Stimulated activated CD8-positive, alpha-beta memory T cell treated with anti-CD3 and anti-CD28 coated beads, Interleukin-2, amount 100 ng/mL, for 48 hours (primary cell): ENCODE measurements around the gene ALOX5.

Source experiments
- DNase-seq, 2 donors: peaks; one replicate each; pipeline ENCODE4 v3.0.0-alpha.2; 2020; ENCODE audit warnings: low read depth in 2 of 2

Gene ALOX5

DNA sequence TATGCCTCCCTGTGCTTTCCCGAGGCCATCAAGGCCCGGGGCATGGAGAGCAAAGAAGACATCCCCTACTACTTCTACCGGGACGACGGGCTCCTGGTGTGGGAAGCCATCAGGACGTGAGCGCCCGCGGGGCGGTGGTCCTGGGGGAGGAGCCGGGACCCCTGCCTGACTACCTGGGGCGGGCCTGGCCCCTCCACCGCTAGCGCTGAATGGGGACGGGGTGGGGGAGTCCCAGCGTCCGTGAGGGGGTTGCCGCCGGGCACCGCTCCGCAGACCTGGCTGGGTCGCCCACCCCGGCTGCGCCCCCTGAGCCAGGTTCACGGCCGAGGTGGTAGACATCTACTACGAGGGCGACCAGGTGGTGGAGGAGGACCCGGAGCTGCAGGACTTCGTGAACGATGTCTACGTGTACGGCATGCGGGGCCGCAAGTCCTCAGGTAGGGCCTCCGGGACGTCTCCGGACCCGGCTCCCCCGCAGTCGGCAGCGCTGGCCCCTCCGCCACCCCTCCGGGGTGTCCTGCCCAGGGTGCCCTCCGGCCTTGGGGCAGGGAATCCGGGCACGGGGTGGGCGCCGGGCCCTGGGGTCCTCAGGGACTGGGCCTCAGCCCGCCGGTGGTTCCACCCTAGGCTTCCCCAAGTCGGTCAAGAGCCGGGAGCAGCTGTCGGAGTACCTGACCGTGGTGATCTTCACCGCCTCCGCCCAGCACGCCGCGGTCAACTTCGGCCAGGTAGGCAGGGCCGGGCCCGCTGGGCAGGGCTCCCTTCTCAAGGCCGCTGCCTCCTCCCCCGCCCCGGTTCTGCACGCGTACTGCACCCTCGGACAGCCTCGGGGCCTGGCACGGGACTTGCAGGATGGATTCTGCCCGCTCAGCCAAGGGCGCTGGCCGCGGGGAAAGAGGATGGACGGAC is 69.3 kb downstream of the ALOX5 start:
- no peak for DNase-seq

DNA sequence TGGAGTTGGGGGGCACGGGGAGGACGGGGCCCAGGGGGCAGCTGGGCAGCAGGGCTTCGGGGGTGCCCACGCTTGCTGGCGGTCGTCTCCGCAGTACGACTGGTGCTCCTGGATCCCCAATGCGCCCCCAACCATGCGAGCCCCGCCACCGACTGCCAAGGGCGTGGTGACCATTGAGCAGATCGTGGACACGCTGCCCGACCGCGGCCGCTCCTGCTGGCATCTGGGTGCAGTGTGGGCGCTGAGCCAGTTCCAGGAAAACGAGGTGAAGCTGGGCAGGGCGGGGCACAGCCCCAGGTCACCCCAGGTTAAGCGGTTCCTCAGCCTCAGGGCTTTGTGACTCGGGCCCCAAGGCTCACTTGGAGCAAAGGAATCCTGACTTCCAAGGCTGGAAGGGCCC is 70.0 kb downstream of the ALOX5 start:
- DNase-seq: no peak

GRCh38 chr10:45444976-45445898 is 71.2 kb downstream of the ALOX5 start:
- no peak for DNase-seq

- no peak for DNase-seq
Observed at GRCh38 chr10:45446858-45447257, 72.8 kb downstream of the ALOX5 start.

GRCh38 chr10:45447416-45447815 is 73.4 kb downstream of the ALOX5 start:
- no peak for DNase-seq

- DNase-seq: no peak
Observed at GRCh38 chr10:45450866-45451265, 76.8 kb downstream of the ALOX5 start.

- no peak for DNase-seq
Observed at GRCh38 chr10:45451407-45451806, 77.4 kb downstream of the ALOX5 start.

GRCh38 chr10:45452268-45452667 is 78.3 kb downstream of the ALOX5 start:
- no peak for DNase-seq

DNA sequence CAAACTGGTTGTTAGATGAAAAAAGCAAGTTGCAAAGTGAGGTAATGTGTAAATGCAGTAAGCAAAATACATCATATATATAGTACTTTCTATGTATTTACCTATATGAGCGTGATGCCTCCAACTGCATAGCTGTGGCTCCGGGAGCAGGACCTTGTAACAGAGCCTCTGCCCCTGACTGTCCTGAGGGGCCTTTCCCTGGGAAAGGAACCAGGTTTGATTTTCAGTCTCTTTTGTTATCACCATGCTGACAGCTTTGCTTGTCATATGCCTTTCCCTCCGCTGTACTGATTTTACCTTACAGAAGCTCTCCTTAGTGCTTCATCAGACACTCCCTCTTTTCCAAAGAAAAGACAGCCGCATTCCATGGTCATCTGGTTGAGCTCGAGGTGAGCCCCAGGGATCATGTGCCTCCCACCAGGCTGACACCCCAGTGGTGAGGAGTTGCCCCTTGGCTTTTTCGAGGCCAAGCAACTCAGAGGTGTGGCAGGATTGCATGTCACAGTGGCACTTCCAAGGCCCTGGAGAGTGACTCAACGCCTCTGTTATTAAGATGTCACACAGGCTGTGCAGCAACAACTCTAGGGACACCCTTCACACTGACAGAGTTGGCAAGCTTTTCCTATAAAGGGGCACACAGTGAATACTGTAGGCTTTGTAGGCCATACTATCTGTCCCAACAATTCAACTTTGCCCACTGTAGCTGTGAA is 78.9 kb downstream of the ALOX5 start:
- DNase-seq: no peak

- DNase-seq: no peak
Observed at GRCh38 chr10:45453639-45454255, 79.7 kb downstream of the ALOX5 start.

GRCh38 chr10:45454262-45454661 is 80.2 kb downstream of the ALOX5 start:
- no peak for DNase-seq

GRCh38 chr10:45454859-45455258 is 80.8 kb downstream of the ALOX5 start:
- DNase-seq: no peak

- DNase-seq: no peak
Observed at GRCh38 chr10:45456233-45456632, 82.2 kb downstream of the ALOX5 start.

- no peak for DNase-seq
Observed at GRCh38 chr10:45456822-45457221, 82.8 kb downstream of the ALOX5 start.

- DNase-seq: no peak
Observed at GRCh38 chr10:45457487-45457886, 83.5 kb downstream of the ALOX5 start.

GRCh38 chr10:45460235-45460878 is 86.3 kb downstream of the ALOX5 start:
- no peak for DNase-seq

GRCh38 chr10:45461034-45461433 is 87.0 kb downstream of the ALOX5 start:
- no peak for DNase-seq

- no peak for DNase-seq
Observed at GRCh38 chr10:45463244-45464116, 89.5 kb downstream of the ALOX5 start.

- peak; percentile 64 to 66 for DNase-seq
Observed at GRCh38 chr10:45464958-45465567, 91.0 kb downstream of the ALOX5 start.

GRCh38 chr10:45466784-45467183 is 92.8 kb downstream of the ALOX5 start:
- DNase-seq: no peak
